Measurements from ENCODE around the gene CACNA1B.

Gene CACNA1B

DNA sequence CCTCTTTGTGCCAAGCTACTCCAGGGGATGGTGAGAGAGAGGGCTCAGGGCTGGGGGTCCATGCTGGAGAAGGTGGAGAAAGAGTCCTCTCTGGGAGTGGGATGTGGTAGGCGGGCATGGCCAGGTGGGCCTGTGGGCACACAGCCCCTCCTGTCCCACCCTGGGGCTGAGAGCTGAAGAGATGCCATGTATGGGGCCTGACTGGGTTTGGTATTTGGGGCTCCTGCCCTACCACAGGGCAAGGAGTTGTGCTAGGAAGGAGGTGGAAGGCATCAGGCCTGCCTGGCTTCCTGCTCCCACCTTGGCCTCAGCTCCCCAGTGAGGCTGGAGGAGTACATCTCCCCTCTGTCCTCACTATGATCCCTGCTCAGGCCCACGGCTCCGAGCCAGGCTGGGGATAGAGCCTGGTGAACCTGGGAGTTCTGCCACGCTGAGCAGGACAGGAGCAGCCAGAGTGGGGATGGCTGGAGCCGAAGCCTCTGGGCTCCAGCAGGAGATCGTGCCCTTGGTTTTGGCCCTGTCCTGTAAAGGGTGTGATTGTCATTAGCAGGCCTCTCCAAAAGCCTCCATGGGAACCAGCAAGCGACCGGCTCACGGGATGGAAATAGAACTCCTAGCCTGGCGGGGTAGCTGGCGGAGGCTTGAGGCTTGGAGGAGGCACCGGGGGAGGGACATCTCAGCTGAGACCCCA, 75.5 kb downstream of the CACNA1B start:
- Mint-ChIP-seq H3K27me3 (no peaks in the 10 kb centered on the region), H3K27ac (no peak overlapping the region), H3K9me3 (no peaks in the 10 kb centered on the region), H3K4me3 (no peak overlapping the region), H3K4me1 (ENCODE audit: low read depth) (no peaks in the 10 kb centered on the region), H3K36me3 (ENCODE audit: low read depth) (no peaks in the 10 kb centered on the region)

DNA sequence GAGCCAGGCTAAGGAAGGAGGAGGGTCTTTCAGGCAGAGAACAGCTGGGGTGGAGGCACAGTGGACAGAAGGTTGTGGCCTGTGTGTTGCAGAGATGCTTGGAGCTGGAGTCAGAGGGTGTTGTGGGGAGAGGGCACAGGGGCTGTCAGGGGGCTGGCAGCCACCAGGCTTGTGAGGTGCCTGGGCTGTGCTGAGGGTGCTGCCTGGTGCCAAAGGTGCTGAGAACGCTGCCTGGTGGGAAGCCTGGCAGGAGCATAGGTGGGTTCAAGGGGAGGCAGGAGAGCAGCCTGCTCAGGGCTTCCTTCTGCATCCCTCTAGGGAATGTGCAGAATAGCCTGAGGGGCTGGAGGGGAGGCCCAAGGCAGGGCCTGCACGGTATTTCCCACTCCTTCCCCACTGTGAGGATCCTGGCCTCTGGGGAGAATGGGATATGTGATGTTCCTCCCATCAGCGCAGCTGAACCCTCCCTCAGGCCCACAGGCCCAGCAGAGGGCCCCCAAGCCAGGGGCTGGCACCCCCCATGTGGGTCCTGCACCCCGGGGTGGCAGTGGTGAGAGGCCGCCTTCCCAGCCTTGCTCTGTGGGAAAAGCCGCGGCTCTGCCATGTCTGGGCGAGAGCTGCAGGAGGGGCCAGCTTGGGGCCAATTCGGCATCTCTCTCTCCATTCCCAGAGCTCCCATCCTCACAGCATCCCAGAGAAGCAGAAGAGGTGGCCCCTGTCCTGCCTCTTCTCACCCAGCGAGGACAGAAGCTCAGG, 76.3 kb downstream of the CACNA1B start:
- H3K36me3 Mint-ChIP-seq (ENCODE audit: low read depth) = no peaks in the 10 kb centered on the region
- H3K4me3 Mint-ChIP-seq = no peak overlapping the region
- H3K9me3 Mint-ChIP-seq = no peaks in the 10 kb centered on the region
- H3K27ac Mint-ChIP-seq = no peak overlapping the region
- no peaks in the 10 kb centered on the region for H3K4me1 Mint-ChIP-seq (ENCODE audit: low read depth)
- H3K27me3 Mint-ChIP-seq = no peaks in the 10 kb centered on the region

DNA sequence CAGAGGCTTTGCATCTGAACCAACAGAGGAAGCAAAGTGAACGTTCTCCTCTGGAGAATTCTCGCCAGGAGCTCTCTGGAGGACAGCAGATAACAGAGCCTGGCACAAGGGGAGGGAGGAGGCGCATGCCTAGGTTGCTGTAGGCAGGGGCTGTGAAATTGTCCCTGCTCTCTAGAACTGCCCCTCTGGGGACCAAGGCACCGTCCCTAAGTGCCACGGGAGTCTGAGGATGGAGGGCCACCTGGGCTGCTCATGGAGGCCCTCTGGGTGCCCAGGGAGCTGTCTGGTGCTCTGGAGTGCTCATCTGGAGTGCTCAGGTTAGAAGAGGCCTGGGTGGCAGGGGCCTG, 77.6 kb downstream of the CACNA1B start:
- Mint-ChIP-seq H3K27ac (no peak overlapping the region), H3K27me3 (no peaks in the 10 kb centered on the region), H3K9me3 (no peaks in the 10 kb centered on the region), H3K4me1 (ENCODE audit: low read depth) (no peaks in the 10 kb centered on the region), H3K4me3 (no peak overlapping the region), H3K36me3 (ENCODE audit: low read depth) (no peaks in the 10 kb centered on the region)

DNA sequence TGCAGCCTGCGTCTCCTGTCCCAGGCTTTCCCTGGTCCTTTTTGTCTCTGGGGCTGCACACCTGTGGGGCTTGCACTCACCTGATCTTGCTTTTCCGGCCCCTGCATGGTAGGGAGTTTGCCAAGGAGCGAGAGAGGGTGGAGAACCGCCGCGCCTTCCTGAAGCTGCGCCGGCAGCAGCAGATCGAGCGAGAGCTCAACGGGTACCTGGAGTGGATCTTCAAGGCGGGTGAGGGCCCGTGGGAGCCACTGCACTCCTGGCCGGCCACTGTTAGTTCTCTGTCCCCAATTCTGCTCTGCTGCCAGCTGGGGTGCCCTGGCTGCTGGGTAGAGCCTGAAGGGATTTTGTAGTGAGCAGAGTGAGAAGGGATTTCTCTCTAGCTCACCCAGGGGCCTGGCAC, 78.0 kb downstream of the CACNA1B start:
- Mint-ChIP-seq H3K9me3 (no peaks in the 10 kb centered on the region), H3K27me3 (no peaks in the 10 kb centered on the region), H3K36me3 (ENCODE audit: low read depth) (no peaks in the 10 kb centered on the region)

DNA sequence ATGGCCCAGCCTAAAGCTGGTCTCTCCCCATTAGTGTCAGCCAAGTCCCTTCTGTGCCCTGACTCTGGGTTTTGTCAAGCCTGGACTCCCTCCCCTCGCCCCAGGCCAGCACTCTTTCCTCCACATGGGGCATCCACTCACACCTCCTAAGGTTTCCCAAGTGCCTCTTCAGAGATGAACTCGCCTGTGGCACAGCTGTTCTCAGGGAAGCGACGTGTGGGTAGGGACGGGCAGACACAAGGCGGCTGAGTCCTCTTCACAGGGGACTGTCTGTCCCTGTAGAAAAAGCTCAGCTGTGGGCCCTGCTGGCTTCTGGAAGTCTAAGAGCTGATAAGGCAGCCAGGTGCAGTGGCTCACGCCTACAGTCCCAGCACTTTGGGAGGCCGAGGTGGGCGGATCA, 78.5 kb downstream of the CACNA1B start:
- Mint-ChIP-seq H3K27ac (no peak overlapping the region), H3K27me3 (no peaks in the 10 kb centered on the region), H3K9me3 (no peaks in the 10 kb centered on the region), H3K36me3 (ENCODE audit: low read depth) (no peaks in the 10 kb centered on the region), H3K4me1 (ENCODE audit: low read depth) (no peaks in the 10 kb centered on the region), H3K4me3 (no peak overlapping the region)

More for the DNA sequence above, 78.0 kb downstream of the CACNA1B start:
- no peaks in the 10 kb centered on the region for H3K4me1 Mint-ChIP-seq (ENCODE audit: low read depth)
- H3K27ac Mint-ChIP-seq = no peak overlapping the region
- no peak overlapping the region for H3K4me3 Mint-ChIP-seq

DNA sequence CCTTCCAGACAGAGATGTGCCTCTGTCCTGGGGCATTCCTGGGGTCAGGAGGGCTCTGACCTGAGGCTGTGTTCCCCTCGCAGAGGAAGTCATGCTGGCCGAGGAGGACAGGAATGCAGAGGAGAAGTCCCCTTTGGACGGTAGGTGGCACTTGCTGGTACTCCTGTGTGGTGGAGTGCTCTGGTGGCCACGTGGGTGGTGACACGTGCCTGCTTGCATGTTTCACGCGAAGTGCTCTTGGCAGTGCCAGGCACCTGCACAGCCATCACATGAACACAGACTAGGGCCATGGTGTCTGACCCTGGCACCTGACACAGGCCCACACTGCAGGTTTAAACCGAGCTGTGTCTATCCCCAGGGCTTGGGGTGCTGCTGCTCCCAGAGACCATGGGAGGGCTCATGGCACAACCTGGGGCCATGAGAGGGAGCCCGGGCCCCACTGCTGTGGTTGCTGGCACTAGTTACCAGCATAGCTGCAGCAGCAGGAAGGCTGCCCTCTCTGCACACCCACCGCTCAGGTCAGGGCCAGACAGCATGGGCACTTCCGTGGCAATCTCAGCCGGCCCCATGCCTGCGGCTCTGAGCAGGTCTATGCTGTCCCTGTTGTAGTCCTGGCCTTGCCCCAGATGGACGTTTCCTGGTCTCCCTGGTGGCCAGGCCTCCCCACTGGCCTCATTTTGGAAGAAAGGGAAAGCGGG, 79.3 kb downstream of the CACNA1B start:
- no peak overlapping the region for H3K27ac Mint-ChIP-seq
- H3K4me1 Mint-ChIP-seq (ENCODE audit: low read depth) = no peaks in the 10 kb centered on the region
- no peak overlapping the region for H3K4me3 Mint-ChIP-seq
- H3K36me3 Mint-ChIP-seq (ENCODE audit: low read depth) = no peaks in the 10 kb centered on the region
- peaks cover 4% of the 10 kb centered on the region for H3K27me3 Mint-ChIP-seq
- no peaks in the 10 kb centered on the region for H3K9me3 Mint-ChIP-seq

DNA sequence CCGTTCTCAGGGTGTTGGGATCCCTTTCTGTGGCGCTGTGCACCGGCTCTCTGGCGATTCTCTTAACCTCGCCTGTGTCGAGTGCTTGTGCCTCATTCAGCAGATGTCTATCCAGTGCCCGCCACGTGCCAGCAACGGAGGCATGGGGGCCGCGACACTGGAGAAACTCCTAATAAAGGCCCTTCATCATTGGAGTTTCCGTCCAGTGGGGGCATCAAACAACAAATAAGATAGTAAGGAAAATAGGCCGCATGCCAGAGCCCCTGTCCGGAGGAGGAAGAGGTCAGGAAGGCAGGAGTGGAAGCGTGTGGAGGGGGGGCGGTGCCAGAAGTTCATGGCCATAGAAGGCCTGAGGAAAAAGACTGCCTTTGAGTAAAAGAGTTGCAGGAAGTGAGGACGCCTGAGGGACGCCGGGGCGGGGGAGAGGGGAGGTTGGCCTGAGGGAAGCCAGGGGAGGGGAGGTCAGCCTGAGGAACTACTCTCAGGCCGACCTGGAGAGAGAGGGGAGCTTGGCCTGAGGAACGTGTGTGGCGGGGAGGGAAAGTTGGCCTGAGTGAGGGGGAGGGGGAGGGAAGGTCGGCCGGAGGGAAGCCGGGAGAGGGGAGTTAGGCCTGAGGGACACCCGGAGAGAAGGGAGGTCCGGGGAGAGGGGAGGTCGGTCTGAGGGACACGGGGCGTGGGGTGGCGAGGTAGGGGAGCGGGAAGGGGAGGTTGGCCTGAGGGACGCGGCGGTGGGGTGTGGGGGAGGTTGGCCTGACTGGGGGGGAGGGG, 82.2 kb downstream of the CACNA1B start:
- H3K4me1 Mint-ChIP-seq (ENCODE audit: low read depth) = no peaks in the 10 kb centered on the region
- H3K27ac Mint-ChIP-seq = no peak overlapping the region
- peaks cover 14% of the 10 kb centered on the region for H3K27me3 Mint-ChIP-seq
- H3K4me3 Mint-ChIP-seq = no peak overlapping the region
- no peaks in the 10 kb centered on the region for H3K36me3 Mint-ChIP-seq (ENCODE audit: low read depth)
- peaks cover 5% of the 10 kb centered on the region for H3K9me3 Mint-ChIP-seq

DNA sequence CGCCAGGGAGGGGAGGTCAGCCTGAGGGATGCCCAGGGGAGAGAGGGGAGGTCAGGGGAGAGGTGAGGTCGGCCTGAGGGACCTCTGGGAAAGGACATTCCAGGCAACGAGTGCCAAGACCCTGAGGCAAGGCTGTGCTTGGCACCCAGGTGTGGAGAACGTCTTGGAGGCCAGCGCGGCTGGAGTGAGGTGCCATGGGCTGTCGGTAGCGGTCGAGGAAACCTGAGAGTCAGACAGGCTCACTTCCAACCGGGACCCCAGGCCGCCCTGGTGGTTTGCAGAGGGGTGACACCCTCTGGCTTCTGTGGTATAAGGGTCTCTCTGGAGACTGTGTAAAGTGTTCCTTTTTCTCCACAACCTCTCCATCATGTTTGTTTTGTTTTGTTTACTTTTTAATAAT, 82.9 kb downstream of the CACNA1B start:
- H3K9me3 Mint-ChIP-seq = peaks cover 5% of the 10 kb centered on the region
- H3K27me3 Mint-ChIP-seq = peaks cover 14% of the 10 kb centered on the region
- H3K36me3 Mint-ChIP-seq (ENCODE audit: low read depth) = no peaks in the 10 kb centered on the region
- H3K4me3 Mint-ChIP-seq = no peak overlapping the region
- H3K27ac Mint-ChIP-seq = no peak overlapping the region
- H3K4me1 Mint-ChIP-seq (ENCODE audit: low read depth) = no peaks in the 10 kb centered on the region

DNA sequence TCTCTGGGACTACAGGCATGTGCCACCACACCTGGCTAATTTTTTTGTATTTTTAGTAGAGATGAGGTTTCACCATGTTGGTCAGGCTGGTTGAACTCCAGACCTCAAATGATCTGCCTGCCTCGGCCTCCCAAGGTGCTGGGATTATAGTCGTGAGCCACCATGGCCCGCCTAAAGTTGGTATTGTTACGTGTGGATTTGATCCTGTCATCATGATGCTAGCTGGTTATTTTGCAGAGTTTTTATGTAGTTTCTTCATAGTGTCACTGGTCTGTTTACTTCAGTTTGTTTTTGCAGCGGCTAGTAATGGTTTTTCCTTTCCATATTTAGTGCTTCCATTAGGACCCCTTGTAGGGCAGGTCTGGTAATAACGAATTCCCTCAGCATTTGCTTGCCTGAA, 85.9 kb downstream of the CACNA1B start:
- H3K4me1 Mint-ChIP-seq (ENCODE audit: low read depth) = no peaks in the 10 kb centered on the region
- no peaks in the 10 kb centered on the region for H3K36me3 Mint-ChIP-seq (ENCODE audit: low read depth)

DNA sequence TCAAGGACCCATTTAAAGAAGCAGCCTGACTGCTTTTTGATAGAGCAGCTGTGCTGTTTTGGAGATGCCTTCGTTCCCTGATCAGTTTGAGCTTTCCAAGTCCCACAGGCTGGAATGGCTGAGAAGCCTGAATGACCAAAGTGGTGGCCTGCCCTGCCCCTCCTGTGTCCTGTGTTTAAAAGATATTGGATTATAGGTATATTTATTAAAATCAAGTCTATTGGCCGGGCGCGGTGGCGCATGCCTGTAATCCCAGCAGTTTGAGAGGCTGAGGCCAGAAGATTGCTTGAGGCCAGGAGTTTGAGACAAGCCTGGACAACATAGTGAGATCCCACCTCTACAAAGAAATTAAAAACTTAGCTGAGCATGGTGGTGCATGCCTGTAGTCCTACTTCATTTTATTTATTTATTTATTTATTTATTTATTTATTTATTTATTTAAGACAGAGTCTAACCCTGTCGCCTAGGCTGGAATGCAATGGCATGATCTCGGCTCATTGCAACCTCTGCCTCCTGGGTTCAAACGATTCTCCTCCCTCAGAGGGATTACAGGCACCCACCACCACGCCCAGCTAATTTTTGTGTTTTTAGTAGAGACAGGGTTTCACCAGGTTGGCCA, 87.7 kb downstream of the CACNA1B start:
- no peaks in the 10 kb centered on the region for H3K4me1 Mint-ChIP-seq (ENCODE audit: low read depth)

More for the DNA sequence above, 85.9 kb downstream of the CACNA1B start:
- Mint-ChIP-seq H3K27ac (no peak overlapping the region), H3K27me3 (peaks cover 21% of the 10 kb centered on the region), H3K9me3 (peaks cover 5% of the 10 kb centered on the region), H3K4me3 (no peak overlapping the region)

DNA sequence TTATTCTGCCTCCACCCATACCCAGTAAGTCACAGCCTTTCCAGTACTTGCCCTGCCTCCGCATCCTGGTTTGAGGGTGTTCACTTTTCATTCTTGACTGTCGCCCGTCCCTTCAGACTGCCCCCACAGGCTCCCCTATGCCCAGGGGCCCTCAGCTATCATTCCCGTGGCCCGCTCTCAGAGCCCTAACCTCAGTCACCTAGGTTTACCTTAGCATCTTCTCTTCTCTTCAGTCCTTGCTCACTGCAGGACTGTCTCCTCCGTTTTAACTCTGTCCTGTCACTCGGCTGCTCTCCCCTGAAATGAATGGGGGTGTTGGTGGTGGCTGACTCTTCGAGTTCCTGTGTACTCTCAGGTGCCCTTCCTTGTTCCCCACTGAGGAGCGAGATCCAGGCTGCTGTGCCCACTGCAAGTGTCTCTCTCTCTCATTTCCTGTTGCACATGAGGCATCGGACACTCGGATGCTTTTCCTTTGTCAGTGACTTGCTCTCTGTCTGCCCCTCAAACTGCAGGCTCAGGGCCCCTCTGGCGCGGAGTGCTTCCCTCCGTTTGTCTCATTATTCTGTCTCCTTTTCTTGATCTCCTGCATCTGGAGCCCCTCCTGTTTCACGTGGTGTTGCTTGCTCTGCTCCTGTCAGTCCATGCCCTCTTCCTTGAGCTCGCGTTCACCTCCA, 89.8 kb downstream of the CACNA1B start:
- H3K4me1 Mint-ChIP-seq (ENCODE audit: low read depth) = no peaks in the 10 kb centered on the region
- no peak overlapping the region for H3K4me3 Mint-ChIP-seq
- H3K36me3 Mint-ChIP-seq (ENCODE audit: low read depth) = no peaks in the 10 kb centered on the region
- H3K9me3 Mint-ChIP-seq = peaks cover 5% of the 10 kb centered on the region
- peaks cover 22% of the 10 kb centered on the region for H3K27me3 Mint-ChIP-seq
- H3K27ac Mint-ChIP-seq = no peak overlapping the region

More for the DNA sequence above, 87.7 kb downstream of the CACNA1B start:
- Mint-ChIP-seq H3K9me3 (peaks cover 5% of the 10 kb centered on the region), H3K27ac (no peak overlapping the region), H3K4me3 (no peak overlapping the region), H3K36me3 (ENCODE audit: low read depth) (no peaks in the 10 kb centered on the region), H3K27me3 (peaks cover 22% of the 10 kb centered on the region)

DNA sequence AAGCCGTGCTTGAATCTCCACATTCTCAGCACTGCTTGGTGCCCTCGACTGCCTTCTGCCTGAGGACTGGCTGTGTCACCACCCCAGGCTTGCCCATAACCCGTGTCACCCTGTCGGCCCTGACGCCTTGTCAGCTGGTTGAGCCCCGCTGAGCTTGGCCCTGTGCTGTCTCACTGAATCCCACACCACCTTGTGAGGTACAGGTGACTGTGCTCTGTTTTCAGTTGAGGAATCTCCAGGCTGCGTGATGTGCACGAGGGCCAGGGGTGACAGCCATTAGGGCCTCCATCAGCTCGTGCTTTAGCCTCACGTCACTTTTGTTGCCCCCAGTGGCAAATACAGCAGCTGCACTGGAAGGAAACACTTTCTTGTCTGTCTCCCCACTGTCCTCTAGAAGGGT, 90.7 kb downstream of the CACNA1B start:
- Mint-ChIP-seq H3K36me3 (ENCODE audit: low read depth) (no peaks in the 10 kb centered on the region), H3K9me3 (peaks cover 5% of the 10 kb centered on the region), H3K27ac (no peak overlapping the region), H3K4me3 (no peak overlapping the region), H3K4me1 (ENCODE audit: low read depth) (no peaks in the 10 kb centered on the region), H3K27me3 (peaks cover 22% of the 10 kb centered on the region)

DNA sequence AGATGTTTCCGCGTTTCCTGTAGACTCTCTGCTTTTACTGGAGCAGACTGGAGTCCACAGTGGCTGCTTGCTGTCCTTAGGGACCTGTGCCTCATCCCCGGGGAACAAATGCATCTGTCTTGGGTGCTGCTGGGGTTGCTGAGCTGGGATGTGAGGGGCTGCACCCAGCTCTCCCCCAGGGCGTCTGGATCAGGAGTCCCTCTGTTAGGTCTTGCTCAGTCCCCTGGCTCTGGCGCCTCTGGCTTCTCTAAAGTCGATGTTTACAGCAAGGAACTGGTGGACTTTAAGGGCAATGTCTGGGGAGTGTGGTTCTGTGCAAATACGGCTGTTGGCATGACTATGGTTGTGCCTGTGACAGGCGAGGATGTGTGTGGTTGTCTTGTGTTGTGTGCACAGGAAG, 91.4 kb downstream of the CACNA1B start:
- H3K27ac Mint-ChIP-seq = no peak overlapping the region
- H3K27me3 Mint-ChIP-seq = peaks cover 21% of the 10 kb centered on the region
- H3K4me1 Mint-ChIP-seq (ENCODE audit: low read depth) = no peaks in the 10 kb centered on the region

DNA sequence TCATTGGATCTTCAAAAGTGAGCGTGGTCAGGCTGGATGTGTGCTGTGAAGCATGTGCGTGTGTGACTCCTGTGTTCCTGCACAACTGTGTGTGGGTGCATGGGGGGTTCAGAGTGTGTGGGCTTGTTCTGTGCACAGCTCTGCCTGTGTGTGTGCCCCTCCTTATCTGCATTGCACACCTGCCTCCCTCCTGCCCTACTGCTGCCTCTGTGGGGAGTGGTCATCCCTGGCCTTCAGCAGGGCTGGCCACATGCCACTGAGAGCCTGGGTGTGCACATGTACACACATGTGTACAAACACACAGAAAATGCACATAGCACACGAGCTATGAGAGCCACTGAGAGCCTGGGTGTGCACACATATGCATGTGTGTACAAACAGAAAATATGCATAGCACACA, 92.1 kb downstream of the CACNA1B start:
- H3K4me3 Mint-ChIP-seq = no peak overlapping the region
- H3K36me3 Mint-ChIP-seq (ENCODE audit: low read depth) = no peaks in the 10 kb centered on the region
- H3K27me3 Mint-ChIP-seq = peaks cover 17% of the 10 kb centered on the region
- no peaks in the 10 kb centered on the region for H3K4me1 Mint-ChIP-seq (ENCODE audit: low read depth)
- no peaks in the 10 kb centered on the region for H3K9me3 Mint-ChIP-seq
- no peak overlapping the region for H3K27ac Mint-ChIP-seq

More for the DNA sequence above, 91.4 kb downstream of the CACNA1B start:
- Mint-ChIP-seq H3K9me3 (peaks cover 5% of the 10 kb centered on the region), H3K36me3 (ENCODE audit: low read depth) (no peaks in the 10 kb centered on the region), H3K4me3 (no peak overlapping the region)

All from stimulated activated naive CD8-positive, alpha-beta T cell treated with anti-CD3 and anti-CD28 coated beads, Interleukin-15, Interleukin-2, amounts not matched to agents 100 ng/mL and 50 ng/mL, for 24 hours (primary cell).